Lower lobe of right lung (tissue), 2 donors: ENCODE results near the gene SYT5. TPM values are rescaled to one million over a fixed set of nuclear protein-coding genes. Genes with fewer than 3 reads are reported as not detected.
"Not testable (repeated sequence)": the region's sequence is repeated elsewhere in the genome, so short reads cannot be mapped to it uniquely, and the experiment has no call there.

Source experiments
- ATAC-seq, 2 donors: fragments of 200-7000 bp; cut with Tn5 transposase; one replicate each; pipeline ENCODE4 v1.9.1; 2020 to 2022; ENCODE audit warnings: mild to moderate bottlenecking in 2 of 2, moderate library complexity in 2 of 2
- DNase-seq: peaks from one replicate; pipeline ENCODE4 v3.0.0-alpha.2; 2020
- H3K27ac ChIP-seq: fragments of 200-600 bp; one replicate; pipeline ENCODE4 v1.8.0; 2022
- H3K27me3 ChIP-seq: fragments of 200-600 bp; one replicate; pipeline ENCODE4 v1.8.0; 2022; ENCODE audit warnings: low read depth
- H3K36me3 ChIP-seq: fragments of 200-600 bp; one replicate; pipeline ENCODE4 v1.8.0; 2022; ENCODE audit warnings: mild to moderate bottlenecking
- H3K4me1 ChIP-seq: fragments of 200-600 bp; one replicate; pipeline ENCODE4 v1.8.0; 2022
- H3K4me3 ChIP-seq: fragments of 200-600 bp; one replicate; pipeline ENCODE4 v1.8.0; 2022; ENCODE audit warnings: mild to moderate bottlenecking
- H3K9me3 ChIP-seq: fragments of 200-600 bp; one replicate; pipeline ENCODE4 v1.8.0; 2022
- intact Hi-C: fragments of 100-400 bp; cut with DNase I; formaldehyde crosslinking; loops from one replicate; pipeline ENCODE4 v1.11.0; 2022
- total RNA-seq: library from RNA; stranded (reverse); fragmentation: NEBNext Ultra II Directional; extraction: Animal tissue kit (Norgen Biotek cat#: 25700); gene quantifications from one replicate; pipeline ENCODE4 v1.2.1, GENCODE V29; 2021
- TF ChIP-seq, protein P1 (sequence below): fragments of 200-600 bp; IDR thresholded peaks from one replicate; pipeline ENCODE4 v1.8.0; 2022; ENCODE audit warnings: antibody characterized with exemption, mild to moderate bottlenecking
- donor health status: DM: no; HTN: yes; CAD: no; lungs with severe emphysema.

Gene SYT5
- total RNA-seq, 1 donor from 2014 or later: not detected

DNA sequence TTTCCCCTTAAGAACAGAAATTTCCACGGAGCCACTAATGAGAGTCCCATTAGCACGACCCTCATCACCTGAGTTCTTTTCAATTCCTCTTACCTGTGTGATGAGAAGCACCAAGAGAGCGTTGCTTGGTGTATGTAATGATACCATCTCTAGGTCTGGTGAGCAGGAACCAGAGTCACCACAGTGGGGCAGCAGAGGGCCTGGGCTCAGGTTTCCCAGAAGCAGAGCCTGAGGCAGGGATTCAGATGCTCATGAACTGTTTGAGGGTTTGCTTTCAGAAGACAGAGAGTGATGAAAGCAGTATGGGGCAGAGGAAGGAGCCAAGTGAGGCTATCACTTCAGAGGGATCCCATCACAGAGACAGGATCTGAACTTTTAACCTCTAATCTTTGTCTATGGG is 32.4 kb upstream of the SYT5 start:
- ATAC-seq: peak in 1 of 2 donors; percentile 20

DNA sequence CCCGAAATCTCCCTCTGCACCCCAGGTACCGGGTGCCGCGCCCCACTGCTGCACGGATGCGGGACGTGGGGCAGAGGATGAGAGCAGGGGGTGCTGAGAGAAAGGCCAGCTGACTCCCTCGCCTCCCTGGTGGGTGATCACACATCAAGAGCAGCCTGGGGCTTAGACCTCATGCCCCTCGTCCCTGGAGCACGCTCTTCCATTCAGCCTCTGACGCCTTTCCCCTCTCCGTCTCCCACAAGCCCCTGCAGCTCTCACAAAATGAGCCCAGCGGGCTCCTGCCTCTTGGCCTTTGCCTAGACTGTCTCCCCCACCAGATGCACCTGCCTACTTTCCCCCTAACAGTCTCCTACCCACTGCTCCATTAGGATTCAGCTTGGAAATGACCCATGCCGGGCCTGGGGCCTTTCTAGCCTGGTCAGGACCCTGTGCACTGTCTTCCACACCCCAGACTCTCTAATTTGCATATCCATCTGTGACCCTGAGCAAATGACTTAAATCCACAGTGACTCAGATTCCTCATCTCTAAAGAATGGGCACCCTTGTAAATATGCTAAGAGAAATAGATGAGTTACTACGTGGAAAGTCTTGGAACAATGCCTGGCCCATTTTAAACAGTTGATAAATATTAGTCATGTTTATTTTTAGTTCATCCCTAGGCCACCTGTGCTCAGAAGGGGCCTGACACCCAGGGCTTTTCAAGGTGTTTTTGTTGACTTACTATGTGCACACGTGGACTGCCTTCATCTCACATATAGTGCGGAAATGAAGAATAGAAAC is 29.8 kb upstream of the SYT5 start:
- TF ChIP-seq, protein P1, sequence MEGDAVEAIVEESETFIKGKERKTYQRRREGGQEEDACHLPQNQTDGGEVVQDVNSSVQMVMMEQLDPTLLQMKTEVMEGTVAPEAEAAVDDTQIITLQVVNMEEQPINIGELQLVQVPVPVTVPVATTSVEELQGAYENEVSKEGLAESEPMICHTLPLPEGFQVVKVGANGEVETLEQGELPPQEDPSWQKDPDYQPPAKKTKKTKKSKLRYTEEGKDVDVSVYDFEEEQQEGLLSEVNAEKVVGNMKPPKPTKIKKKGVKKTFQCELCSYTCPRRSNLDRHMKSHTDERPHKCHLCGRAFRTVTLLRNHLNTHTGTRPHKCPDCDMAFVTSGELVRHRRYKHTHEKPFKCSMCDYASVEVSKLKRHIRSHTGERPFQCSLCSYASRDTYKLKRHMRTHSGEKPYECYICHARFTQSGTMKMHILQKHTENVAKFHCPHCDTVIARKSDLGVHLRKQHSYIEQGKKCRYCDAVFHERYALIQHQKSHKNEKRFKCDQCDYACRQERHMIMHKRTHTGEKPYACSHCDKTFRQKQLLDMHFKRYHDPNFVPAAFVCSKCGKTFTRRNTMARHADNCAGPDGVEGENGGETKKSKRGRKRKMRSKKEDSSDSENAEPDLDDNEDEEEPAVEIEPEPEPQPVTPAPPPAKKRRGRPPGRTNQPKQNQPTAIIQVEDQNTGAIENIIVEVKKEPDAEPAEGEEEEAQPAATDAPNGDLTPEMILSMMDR: no peak
- DNase-seq: no peak
- Histone ChIP-seq H3K4me1 (peaks cover 6% of the 10 kb centered on the region), H3K27me3 (peaks cover 13% of the 10 kb centered on the region), H3K27ac (no peak overlapping the region), H3K36me3 (no peaks in the 10 kb centered on the region), H3K9me3 (no peaks in the 10 kb centered on the region), H3K4me3 (no peak overlapping the region)
- peak; percentile 29 to 50 for ATAC-seq
- intact Hi-C loops: no loop called here

More for the DNA sequence above, 32.4 kb upstream of the SYT5 start:
- no peak for DNase-seq
- no peaks in the 10 kb centered on the region for H3K36me3 ChIP-seq
- H3K4me3 ChIP-seq: no peak overlapping the region
- H3K9me3 ChIP-seq: no peaks in the 10 kb centered on the region
- peaks cover 10% of the 10 kb centered on the region for H3K4me1 ChIP-seq
- TF ChIP-seq, protein P1: peak; percentile 35
- intact Hi-C loops: no loop called here
- H3K27ac ChIP-seq: no peak overlapping the region
- peaks cover 7% of the 10 kb centered on the region for H3K27me3 ChIP-seq

DNA sequence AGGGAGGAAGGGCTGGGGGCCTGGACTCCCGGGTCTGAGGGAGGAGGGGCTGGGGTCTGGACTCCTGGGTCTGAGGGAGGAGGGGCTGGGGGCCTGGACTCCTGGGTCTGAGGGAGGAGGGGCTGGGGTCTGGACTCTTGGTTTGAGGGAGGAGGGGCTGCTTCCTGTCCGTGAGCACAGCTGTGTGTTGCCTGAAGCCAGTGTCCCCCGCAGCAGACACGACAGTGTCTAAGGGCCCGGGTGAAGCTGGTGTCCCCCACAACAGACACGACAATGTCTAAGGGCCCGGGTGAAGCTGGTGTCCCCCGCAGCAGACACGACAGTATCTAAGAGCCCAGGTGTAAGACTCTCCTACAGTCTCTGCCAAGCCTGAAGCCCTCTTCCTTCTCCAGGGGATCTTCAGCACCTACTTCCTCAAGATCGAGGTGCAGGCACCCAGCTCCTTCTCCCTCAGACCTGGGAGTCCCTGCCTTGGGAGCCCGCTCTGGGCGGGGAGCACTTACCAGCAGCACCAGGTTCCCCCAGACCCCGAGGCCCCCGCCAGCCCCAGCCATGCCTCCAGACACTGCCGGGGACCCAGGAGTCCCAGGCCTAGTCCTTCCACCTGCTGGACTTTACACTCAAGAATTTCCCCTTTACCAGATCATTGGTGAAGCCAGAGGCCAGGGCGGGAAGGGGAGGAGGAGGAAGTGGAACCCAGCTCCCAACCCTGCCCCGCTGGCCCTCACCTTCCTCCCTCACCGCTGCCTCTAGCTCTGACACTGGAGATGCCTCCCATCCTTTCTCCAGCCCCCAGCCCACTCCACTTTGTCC is 29.0 kb upstream of the SYT5 start, which contains the start of gene PTPRH:
Gene PTPRH, minus strand, starts transcription at position 622 of the 813 bp plus-strand sequence. Its CDS starts 68 bp downstream, at position 554.
- H3K36me3 ChIP-seq: no peaks in the 10 kb centered on the region
- DNase-seq (no peak), ATAC-seq (peak in 1 of 2 donors; percentile 10)
- no peaks in the 10 kb centered on the region for H3K9me3 ChIP-seq
- peaks cover 6% of the 10 kb centered on the region for H3K4me1 ChIP-seq
- intact Hi-C loops: no loop called here
- H3K27me3 ChIP-seq: peaks cover 13% of the 10 kb centered on the region
- H3K27ac ChIP-seq: no peak within 1 kb of the TSS
- no peak within 1 kb of the TSS for H3K4me3 ChIP-seq
- TF ChIP-seq, protein P1: no peak

DNA sequence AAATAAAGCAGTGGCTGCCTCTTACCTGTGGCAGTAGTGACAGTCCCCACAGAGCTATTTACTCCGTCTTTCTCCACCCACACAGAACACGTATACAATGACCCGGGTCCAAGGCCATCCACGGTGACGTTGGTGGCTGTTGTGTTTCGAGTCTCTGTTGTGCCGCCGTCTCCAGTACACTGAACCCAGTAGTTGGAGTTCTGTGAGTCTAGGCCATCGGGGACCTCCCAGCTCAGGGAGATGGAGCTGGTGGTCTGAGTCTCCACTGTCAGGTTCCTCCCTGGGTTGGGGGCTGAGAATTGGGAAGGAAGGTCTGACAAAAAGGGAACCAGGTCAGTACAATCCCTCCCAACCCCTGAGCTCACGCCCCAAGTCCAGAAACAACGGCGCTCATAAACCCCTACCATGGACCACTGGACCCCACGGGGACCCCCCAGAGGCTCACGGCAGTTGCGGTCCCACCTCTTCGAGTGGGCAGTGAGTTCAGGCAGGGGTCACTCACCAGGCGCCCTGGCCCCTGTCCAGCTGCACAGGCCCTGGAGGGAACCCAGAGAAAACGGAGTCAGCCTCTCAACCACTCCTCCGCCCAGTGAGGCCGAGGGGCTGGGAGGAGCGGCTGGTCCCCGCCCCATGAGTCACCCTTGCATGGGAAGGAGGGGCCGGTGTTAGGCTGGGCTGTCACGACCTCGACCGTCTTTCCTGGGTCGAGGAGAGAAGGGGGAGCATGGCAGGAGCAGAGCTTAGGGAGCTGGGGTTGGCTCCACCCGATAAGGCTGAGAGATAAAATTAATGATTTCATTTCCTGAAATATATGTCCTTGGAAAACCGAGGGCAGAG is 26.8 kb upstream of the SYT5 start:
- TF ChIP-seq, protein P1: no peak
- peak; percentile 89 for ATAC-seq
- peak overlapping the region; percentile 8 for H3K4me3 ChIP-seq
- H3K27ac ChIP-seq: no peak overlapping the region
- no peaks in the 10 kb centered on the region for H3K36me3 ChIP-seq
- DNase-seq: peak; percentile 63
- H3K4me1 ChIP-seq: peaks cover 6% of the 10 kb centered on the region
- H3K27me3 ChIP-seq: peaks cover 6% of the 10 kb centered on the region
- H3K9me3 ChIP-seq: no peaks in the 10 kb centered on the region
- intact Hi-C loops: no loop called here

DNA sequence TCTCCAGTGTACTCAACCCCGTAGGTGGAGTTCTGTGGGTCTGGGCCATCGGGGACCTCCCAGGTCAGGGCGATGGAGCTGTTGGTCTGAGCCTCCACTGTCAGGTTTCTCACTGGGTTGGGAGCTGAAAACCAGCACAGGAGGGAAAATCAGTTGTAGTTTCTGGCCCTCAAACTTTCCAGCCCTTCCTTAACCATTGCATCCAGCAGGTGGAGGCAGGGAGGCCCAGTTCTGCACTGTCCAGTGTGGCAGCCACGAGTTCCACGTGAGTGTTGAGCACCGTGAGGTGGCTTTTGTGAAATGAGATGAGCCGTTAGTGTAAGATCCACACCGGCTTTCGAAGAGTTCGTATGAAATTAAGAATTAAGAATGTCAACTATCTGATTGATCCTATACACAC is 22.1 kb upstream of the SYT5 start:
- not testable (repeated sequence) for H3K27me3 ChIP-seq, ATAC-seq, H3K4me3 ChIP-seq

More for the DNA sequence above, 22.1 kb upstream of the SYT5 start:
- DNase-seq, H3K36me3 ChIP-seq, H3K9me3 ChIP-seq, H3K4me1 ChIP-seq, H3K27ac ChIP-seq, intact Hi-C loops: not testable (repeated sequence)
- TF ChIP-seq, protein P1: peak; percentile 8
